AG20443 (cell line): Measurements from ENCODE around the gene CEACAM16.
"Not testable (repeated sequence)": the region's sequence is repeated elsewhere in the genome, so short reads cannot be mapped to it uniquely, and the experiment has no call there.

Source experiments
- DNase-seq: peaks from one replicate; pipeline ENCODE4 v3.0.0; 2012; ENCODE audit warnings: low spot score, mixed read lengths

Gene CEACAM16

GRCh38 chr19:44698492-44699201, at the start of gene CEACAM16:
Gene CEACAM16, plus strand, starts transcription at chr19:44699151. Its CDS starts 2,306 bp downstream, at chr19:44701457.
- DNase-seq: no peak

- no peak for DNase-seq
Observed at GRCh38 chr19:44649578-44650145, 49.3 kb upstream of the CEACAM16 start.

- DNase-seq: no peak
Observed at GRCh38 chr19:44653343-44653742, 45.6 kb upstream of the CEACAM16 start.

- DNase-seq: peak; percentile 63
Observed at GRCh38 chr19:44653977-44654774, 44.8 kb upstream of the CEACAM16 start.

- peak; percentile 82 for DNase-seq
Observed at GRCh38 chr19:44657211-44657921, 41.6 kb upstream of the CEACAM16 start.

GRCh38 chr19:44658069-44658733, 40.8 kb upstream of the CEACAM16 start:
- no peak for DNase-seq

- DNase-seq: no peak
Observed at GRCh38 chr19:44660081-44660480, 38.9 kb upstream of the CEACAM16 start.

GRCh38 chr19:44661205-44661604, 37.7 kb upstream of the CEACAM16 start:
- DNase-seq: no peak

- no peak for DNase-seq
Observed at GRCh38 chr19:44661904-44662303, 37.0 kb upstream of the CEACAM16 start.

GRCh38 chr19:44662691-44663385, 36.1 kb upstream of the CEACAM16 start:
- peak; percentile 52 for DNase-seq

- DNase-seq: no peak
Observed at GRCh38 chr19:44663996-44664395, 35.0 kb upstream of the CEACAM16 start.

- no peak for DNase-seq
Observed at GRCh38 chr19:44664976-44665375, 34.0 kb upstream of the CEACAM16 start.

GRCh38 chr19:44666852-44667556, 31.9 kb upstream of the CEACAM16 start:
- DNase-seq: no peak

- no peak for DNase-seq
Observed at GRCh38 chr19:44668985-44669764, 29.8 kb upstream of the CEACAM16 start.

- not testable (repeated sequence) for DNase-seq
Observed at GRCh38 chr19:44670027-44670426, 28.9 kb upstream of the CEACAM16 start.

GRCh38 chr19:44671400-44671799, 27.6 kb upstream of the CEACAM16 start, which contains the start of gene CEACAM19:
Gene CEACAM19, plus strand, starts transcription at chr19:44671482. Its CDS starts 450 bp downstream, at chr19:44671932.
- DNase-seq: no peak

GRCh38 chr19:44672226-44672625, 26.7 kb upstream of the CEACAM16 start:
- no peak for DNase-seq

GRCh38 chr19:44673510-44673909, 25.4 kb upstream of the CEACAM16 start:
- no peak for DNase-seq

- no peak for DNase-seq
Observed at GRCh38 chr19:44675521-44675920, 23.4 kb upstream of the CEACAM16 start.
